B cell (primary cell): ENCODE results near the gene CDC73. TPM values are rescaled to one million over a fixed set of nuclear protein-coding genes. Genes with fewer than 3 reads are reported as not detected.

ENCODE experiments used
- ATAC-seq: fragments of 200-7000 bp; cut with Tn5 transposase; one replicate; pipeline ENCODE4 v1.10.0; 2021; ENCODE audit warnings: low read depth, mild to moderate bottlenecking, moderate number of reproducible peaks, moderate library complexity
- CTCF ChIA-PET: fragments of 350-600 bp; sonication (Branson Sonifier 250); formaldehyde crosslinking; loops from one replicate; lab custom pipeline; 2021; ENCODE audit warnings: antibody characterized with exemption, inconsistent platforms; lab: Charles Lee
- POLR2A ChIA-PET: fragments of 350-600 bp; sonication (Branson Sonifier 250); formaldehyde crosslinking; loops from one replicate; lab custom pipeline; 2021; ENCODE audit warnings: antibody characterized with exemption; lab: Charles Lee
- DNase-seq: peaks from one replicate; pipeline ENCODE4 v3.0.0; 2013
- H2AFZ ChIP-seq: 2 replicates; pipeline ENCODE4 v1.6.1; 2012; ENCODE audit warnings: mild to moderate bottlenecking, low read depth, low read length; ENCODE audit not compliant: insufficient read depth, poor library complexity, severe bottlenecking
- H3K27ac ChIP-seq, 2 donors: 1 replicate in 1 of 2; 2 replicates in 1 of 2; pipeline ENCODE4 v1.5.1; 2012 to 2013; ENCODE audit warnings: low read length in 2 of 2, mild to moderate bottlenecking in 2 of 2, moderate library complexity in 1 of 2
- H3K27me3 ChIP-seq, 4 experiments: fragments of 200-600 bp in 1 of 4; sonication (generic) in 1 of 4; replicated peaks in 1 of 4; 1 replicate in 2 of 4; 2 replicates in 2 of 4; pipeline versions ENCODE4 v1.6.1 to v1.7.0; 2013 to 2016; ENCODE audit warnings: low read length in 3 of 4, mild to moderate bottlenecking in 2 of 4, mixed read lengths in 1 of 4, moderate library complexity in 1 of 4; ENCODE audit not compliant: insufficient read depth in 4 of 4, control insufficient read depth in 3 of 4; ENCODE audit errors: control extremely low read depth in 1 of 4
- H3K36me3 ChIP-seq, 2 experiments: replicated peaks in 1 of 2; 1 replicate in 1 of 2; 2 replicates in 1 of 2; pipeline versions ENCODE4 v1.6.1 to v1.7.1; 2013; ENCODE audit warnings: low read length in 1 of 2; ENCODE audit not compliant: insufficient read depth in 2 of 2, control insufficient read depth in 1 of 2; ENCODE audit errors: control extremely low read depth in 1 of 2, extremely low read depth in 1 of 2
- H3K4me1 ChIP-seq, 2 donors: fragments of 200-600 bp in 1 of 2; sonication (generic) in 1 of 2; 1 replicate in 1 of 2; 2 replicates in 1 of 2; pipeline versions ENCODE4 v1.5.1 to v1.6.1; 2013 to 2017; ENCODE audit warnings: low read length in 2 of 2; ENCODE audit not compliant: control insufficient read depth in 2 of 2, insufficient read depth in 2 of 2
- H3K4me2 ChIP-seq: replicated peaks from 2 replicates; pipeline ENCODE3; 2012; ENCODE audit warnings: mild to moderate bottlenecking, low read depth, low read length; ENCODE audit not compliant: poor library complexity, severe bottlenecking
- H3K4me3 ChIP-seq, 5 experiments: fragments of 200-600 bp in 1 of 5; sonication (generic) in 1 of 5; 1 replicate in 3 of 5; 2 replicates in 2 of 5; pipeline versions ENCODE4 v1.5.1 to v1.7.0; 2011 to 2016; ENCODE audit warnings: low read length in 4 of 5, mild to moderate bottlenecking in 4 of 5, low read depth in 2 of 5, control low read depth in 1 of 5, moderate library complexity in 1 of 5; ENCODE audit not compliant: insufficient read depth in 1 of 5; ENCODE audit errors: control extremely low read depth in 1 of 5, extremely low read depth in 1 of 5
- H3K79me2 ChIP-seq: fragments of 200-600 bp; sonication (generic); one replicate; pipeline ENCODE4 v1.6.0; 2016; ENCODE audit warnings: low read length; ENCODE audit not compliant: control insufficient read depth, insufficient read depth
- H3K9ac ChIP-seq: fragments of 200-600 bp; sonication (generic); 2 replicates; pipeline ENCODE4 v1.6.1; 2017; ENCODE audit warnings: mild to moderate bottlenecking, low read length, moderate library complexity
- H3K9me3 ChIP-seq, 3 donors: one replicate each; pipeline versions ENCODE4 v1.6.1 to v1.7.1; 2013; ENCODE audit warnings: low read length in 2 of 3; ENCODE audit not compliant: control insufficient read depth in 2 of 3, insufficient read depth in 1 of 3; ENCODE audit errors: control extremely low read depth in 1 of 3
- H4K20me1 ChIP-seq: 2 replicates; pipeline ENCODE4 v1.6.0; 2012; ENCODE audit warnings: mild to moderate bottlenecking, low read length; ENCODE audit not compliant: insufficient read depth, control insufficient read depth, poor library complexity, severe bottlenecking
- H3K27ac Mint-ChIP-seq: one replicate; pipeline ENCODE4 v1.8.0; 2021; ENCODE audit warnings: mixed read lengths
- H3K27me3 Mint-ChIP-seq: one replicate; pipeline ENCODE4 v1.8.0; 2021; ENCODE audit warnings: mixed read lengths
- H3K4me1 Mint-ChIP-seq: one replicate; pipeline ENCODE4 v1.8.0; 2021; ENCODE audit warnings: mixed read lengths
- H3K4me3 Mint-ChIP-seq: one replicate; pipeline ENCODE4 v1.8.0; 2021; ENCODE audit warnings: mixed read lengths
- H3K9me3 Mint-ChIP-seq: one replicate; pipeline ENCODE4 v1.8.0; 2022; ENCODE audit warnings: mixed read lengths; ENCODE audit not compliant: insufficient read depth
- CTCF ChIP-seq: fragments of 200-600 bp; IDR thresholded peaks from one replicate; pipeline ENCODE4 v1.8.0; 2022; ENCODE audit warnings: antibody characterized with exemption, mild to moderate bottlenecking
- EZH2 ChIP-seq: IDR thresholded peaks from 2 replicates; pipeline ENCODE4 v1.6.1; 2012; ENCODE audit warnings: borderline replicate concordance, low read depth, mild to moderate bottlenecking, moderate library complexity, low read length; ENCODE audit not compliant: insufficient read depth, poor library complexity, severe bottlenecking
- WGBS: methylation state at CpG from one replicate; pipeline ENCODE4 v1.1.5; 2013; ENCODE audit warnings: missing lambda C conversion rate; ENCODE audit not compliant: insufficient coverage; 5-methylcytosine and 5-hydroxymethylcytosine counted together
- intact Hi-C: fragments of 100-400 bp; cut with micrococcal nuclease; formaldehyde crosslinking; loops from one replicate; pipeline ENCODE4 v1.10.0; 2022
- polyA plus RNA-seq: library from polyadenylated mRNA; depleted of rRNA; stranded (reverse); fragments of >200 nt; gene quantifications from 2 replicates; pipeline ENCODE4 v1.2.3, GENCODE V29; 2012
- total RNA-seq, 2 donors: library from RNA; stranded (reverse); fragments of 120-200 nt in 1 of 2; gene quantifications; 1 replicate in 1 of 2; 2 replicates in 1 of 2; pipeline versions ENCODE4 v1.2.3 to v1.2.4, GENCODE V29; 2013 to 2022

Gene CDC73
- total and polyA plus RNA-seq, 2 donors (not counting 1 experiment from before 2014, with no cell fraction given): 6.1 to 71.7 TPM

- POLR2A ChIA-PET: no interaction called here
- Mint-ChIP-seq H3K4me3 (no peak overlapping the region), H3K27ac (no peak overlapping the region), H3K9me3 (no peaks in the 10 kb centered on the region), H3K27me3 (no peaks in the 10 kb centered on the region), H3K4me1 (peaks cover 4% of the 10 kb centered on the region)
- Histone ChIP-seq H3K4me3 (no peak overlapping the region), H4K20me1 (no peaks in the 10 kb centered on the region), H3K36me3 (no peaks in the 10 kb centered on the region), H3K4me1 (no peaks in the 10 kb centered on the region), H3K9me3 (no peaks in the 10 kb centered on the region), H3K9ac (no peak overlapping the region), H3K4me2 (no peak overlapping the region), H3K79me2 (no peaks in the 10 kb centered on the region), H2AFZ (no peak overlapping the region), H3K27me3 (no peaks in the 10 kb centered on the region), H3K27ac (no peak overlapping the region)
- ATAC-seq: no peak
- CTCF ChIA-PET: no interaction called here
- TF ChIP-seq CTCF (no peak), EZH2 (no peak)
- intact Hi-C loops: no loop called here
- no peak for DNase-seq
Observed at GRCh38 chr1:193113992-193114332, 7.9 kb upstream of the CDC73 start.

- no peak for DNase-seq
- no peaks in the 10 kb centered on the region for H4K20me1 ChIP-seq
- Mint-ChIP-seq H3K4me3 (no peak overlapping the region), H3K27ac (no peak overlapping the region), H3K27me3 (no peaks in the 10 kb centered on the region), H3K9me3 (no peaks in the 10 kb centered on the region), H3K4me1 (peaks cover 4% of the 10 kb centered on the region)
- no peak overlapping the region for H3K4me2 ChIP-seq
- H3K4me3 ChIP-seq: no peak overlapping the region
- no CpG with 5 or more reads among the region's 6 CpGs for WGBS
- TF ChIP-seq CTCF: no peak
- no peaks in the 10 kb centered on the region for H3K9me3 ChIP-seq
- no peak overlapping the region for H2AFZ ChIP-seq
- no peaks in the 10 kb centered on the region for H3K4me1 ChIP-seq
- ChIA-PET CTCF (no interaction called here), POLR2A (no interaction called here)
- H3K27ac ChIP-seq: no peak overlapping the region
- intact Hi-C loops: no loop called here
- no peaks in the 10 kb centered on the region for H3K36me3 ChIP-seq
- no peak overlapping the region for H3K9ac ChIP-seq
- no peaks in the 10 kb centered on the region for H3K27me3 ChIP-seq
- ATAC-seq: no peak
- no peaks in the 10 kb centered on the region for H3K79me2 ChIP-seq
Observed at GRCh38 chr1:193114485-193115095, 7.2 kb upstream of the CDC73 start.
